Liver (tissue), 9 donors: ENCODE results near the gene HASPIN. TPM values are rescaled to one million over a fixed set of nuclear protein-coding genes. Genes with fewer than 3 reads are reported as not detected.

ENCODE experiments used
- DNase-seq: peaks from one replicate; pipeline ENCODE4 v3.0.0-alpha.2; 2017; ENCODE audit warnings: low spot score
- H3K27ac ChIP-seq, 2 donors: one replicate each; pipeline ENCODE4 v1.7.0; 2013; ENCODE audit warnings: inconsistent platforms in 2 of 2, low read length in 2 of 2, control low read depth in 1 of 2, low read depth in 1 of 2, mild to moderate bottlenecking in 1 of 2
- H3K27me3 ChIP-seq, 4 donors: one replicate each; pipeline versions ENCODE4 v1.6.1 to v1.7.0; 2013; ENCODE audit warnings: low read length in 3 of 4, inconsistent platforms in 1 of 4, mild to moderate bottlenecking in 1 of 4, moderate library complexity in 1 of 4; ENCODE audit not compliant: control insufficient read depth in 4 of 4, insufficient read depth in 4 of 4
- H3K36me3 ChIP-seq, 4 donors: one replicate each; pipeline versions ENCODE4 v1.6.1 to v1.7.0; 2013; ENCODE audit warnings: low read length in 3 of 4, mild to moderate bottlenecking in 3 of 4, low read depth in 1 of 4, moderate library complexity in 1 of 4; ENCODE audit not compliant: control insufficient read depth in 4 of 4, insufficient read depth in 3 of 4
- H3K4me1 ChIP-seq, 4 donors: one replicate each; pipeline versions ENCODE4 v1.6.1 to v1.7.0; 2013; ENCODE audit warnings: low read length in 3 of 4, mild to moderate bottlenecking in 3 of 4, moderate library complexity in 1 of 4; ENCODE audit not compliant: control insufficient read depth in 4 of 4, insufficient read depth in 4 of 4
- H3K4me3 ChIP-seq, 3 donors: one replicate each; pipeline versions ENCODE4 v1.6.1 to v1.7.0; 2013; ENCODE audit warnings: low read length in 3 of 3, control low read depth in 1 of 3, low read depth in 1 of 3, mild to moderate bottlenecking in 1 of 3
- H3K9ac ChIP-seq, 2 donors: one replicate each; pipeline ENCODE4 v1.7.0; 2013; ENCODE audit warnings: low read length in 2 of 2, mild to moderate bottlenecking in 2 of 2, moderate library complexity in 2 of 2, control low read depth in 1 of 2, low read depth in 1 of 2
- H3K9me3 ChIP-seq, 4 donors: one replicate each; pipeline versions ENCODE4 v1.6.1 to v1.7.0; 2013; ENCODE audit warnings: low read length in 3 of 4; ENCODE audit not compliant: control insufficient read depth in 4 of 4
- ATF3 ChIP-seq: IDR thresholded peaks from 2 replicates; pipeline ENCODE4 v1.6.1; 2016; ENCODE audit warnings: antibody characterized with exemption
- CTCF ChIP-seq: fragments of 150-350 bp; IDR thresholded peaks from 2 replicates; pipeline ENCODE4 v1.5.1; 2017; ENCODE audit warnings: improper control_type of control experiment, low read depth, low read length; ENCODE audit not compliant: missing input control
- EGR1 ChIP-seq, 2 donors: IDR thresholded peaks; 2 replicates each; pipeline ENCODE4 v1.6.1; 2016 to 2018; ENCODE audit warnings: antibody characterized with exemption in 2 of 2, low read depth in 2 of 2
- FOXA2 ChIP-seq: IDR thresholded peaks from 2 replicates; pipeline ENCODE4 v1.6.1; 2016; ENCODE audit warnings: antibody characterized with exemption
- GABPA ChIP-seq, 2 donors: IDR thresholded peaks in 1 of 2; conservative IDR thresholded peaks in 1 of 2; 2 replicates each; pipeline ENCODE4 v1.6.1; 2016; ENCODE audit warnings: antibody characterized with exemption in 2 of 2, mild to moderate bottlenecking in 1 of 2, moderate library complexity in 1 of 2
- HNF4A ChIP-seq, 2 donors: conservative IDR thresholded peaks; 2 replicates each; pipeline ENCODE4 v1.6.1; 2016; ENCODE audit warnings: antibody characterized with exemption in 2 of 2, mild to moderate bottlenecking in 2 of 2
- HNF4G ChIP-seq: IDR thresholded peaks from 2 replicates; pipeline ENCODE4 v1.6.1; 2016; ENCODE audit warnings: antibody characterized with exemption
- JUND ChIP-seq, 2 donors: IDR thresholded peaks; 2 replicates each; pipeline ENCODE4 v1.6.1; 2016; ENCODE audit warnings: antibody characterized with exemption in 2 of 2
- MAX ChIP-seq: IDR thresholded peaks from 2 replicates; pipeline ENCODE4 v1.6.1; 2016; ENCODE audit warnings: antibody characterized with exemption
- NR2F2 ChIP-seq: IDR thresholded peaks from 2 replicates; pipeline ENCODE4 v1.6.1; 2016; ENCODE audit warnings: antibody characterized with exemption
- RAD21 ChIP-seq, 2 donors: IDR thresholded peaks; 2 replicates each; pipeline ENCODE4 v1.6.1; 2016; ENCODE audit warnings: antibody characterized with exemption in 2 of 2, mild to moderate bottlenecking in 2 of 2
- REST ChIP-seq: IDR thresholded peaks from 2 replicates; pipeline ENCODE4 v1.6.1; 2016; ENCODE audit warnings: antibody characterized with exemption, mild to moderate bottlenecking
- RXRA ChIP-seq, 2 donors: IDR thresholded peaks; 2 replicates each; pipeline ENCODE4 v1.6.1; 2017 to 2018; ENCODE audit warnings: antibody characterized with exemption in 2 of 2, mild to moderate bottlenecking in 1 of 2
- SP1 ChIP-seq: IDR thresholded peaks from 2 replicates; pipeline ENCODE4 v1.6.1; 2018; ENCODE audit warnings: antibody characterized with exemption, mild to moderate bottlenecking
- TAF1 ChIP-seq: conservative IDR thresholded peaks from 2 replicates; pipeline ENCODE4 v1.6.1; 2016; ENCODE audit warnings: antibody characterized with exemption, mild to moderate bottlenecking
- YY1 ChIP-seq: IDR thresholded peaks from 2 replicates; pipeline ENCODE4 v1.6.1; 2016; ENCODE audit warnings: antibody characterized with exemption, mild to moderate bottlenecking
- ZBTB33 ChIP-seq: IDR thresholded peaks from 2 replicates; pipeline ENCODE4 v1.6.1; 2016; ENCODE audit warnings: antibody characterized with exemption
- WGBS: extraction: QIAGEN DNeasy Blood & Tissue Kit; methylation state at CpG from one replicate; pipeline ENCODE4 v1.1.7; 2013; 5-methylcytosine and 5-hydroxymethylcytosine counted together
- polyA plus RNA-seq, 2 donors: library from polyadenylated mRNA; stranded (reverse) in 1 of 2; unstranded in 1 of 2; fragments of 200-250 nt in 1 of 2; fragments of >200 nt in 1 of 2; fragmentation: Nextera tagmentation in 1 of 2; extraction: Ambion mirVana in 1 of 2; gene quantifications; one replicate each; pipeline versions ENCODE4 v1.2.1 to v1.2.3, GENCODE V29; 2013 to 2015
- total RNA-seq, 2 donors: library from RNA; depleted of rRNA; stranded (reverse); fragments of >200 nt; gene quantifications; one replicate each; pipeline ENCODE4 v1.2.3, GENCODE V29; 2014
- donor health status: healthy.
- donor health status: healthy.
- donor health status: healthy.
- donor health status: healthy.
- donor health status: healthy.

The HASPIN gene
- total and polyA plus RNA-seq, 4 donors = 0.08 to 5.8 (median 0.28) TPM; not detected in 1

- H3K27ac ChIP-seq = no peak overlapping the region
- no peak for TF ChIP-seq FOXA2
- TF ChIP-seq CTCF = no peak
- TF ChIP-seq RXRA (IDR thresholded peaks at IDR 0.05) = no peak
- no peak for TF ChIP-seq SP1
- no peak for TF ChIP-seq HNF4G
These were observed 8.4 kb upstream of the HASPIN start for GRCh38 chr17:3715296-3715695.

GRCh38 chr17:3718201-3718600, 5.5 kb upstream of the HASPIN start:
- H3K4me3 ChIP-seq = no peak overlapping the region
- no peaks in the 10 kb centered on the region for H3K27me3 ChIP-seq
- peaks cover 4 to 9% (median 8%) of the 10 kb centered on the region in 4 donors for H3K4me1 ChIP-seq
- no peak overlapping the region for H3K27ac ChIP-seq
- H3K36me3 ChIP-seq = peaks cover 6 to 31% (median 27%) of the 10 kb centered on the region in 4 donors
- no peaks in the 10 kb centered on the region for H3K9me3 ChIP-seq
- DNase-seq = no peak
- 84% methylated on average over 4 of the region's 4 CpGs for WGBS
- TF ChIP-seq ATF3 (no peak), REST (no peak), NR2F2 (no peak), HNF4A (conservative IDR thresholded peaks at IDR 0.05) (no peak), GABPA (IDR thresholded peaks at IDR 0.05 in 1 of 2, conservative IDR thresholded peaks at IDR 0.05 in 1 of 2) (no peak), EGR1 (IDR thresholded peaks at IDR 0.05; ENCODE audit: low read depth in 2 of 2) (no peak), SP1 (no peak), ZBTB33 (no peak), CTCF (no peak), YY1 (no peak), RAD21 (IDR thresholded peaks at IDR 0.05) (no peak), RXRA (IDR thresholded peaks at IDR 0.05) (no peak), HNF4G (no peak), MAX (no peak), JUND (IDR thresholded peaks at IDR 0.05) (no peak), TAF1 (no peak)
- H3K9ac ChIP-seq = no peak overlapping the region

More at GRCh38 chr17:3715296-3715695, 8.4 kb upstream of the HASPIN start:
- DNase-seq = no peak
- no peaks in the 10 kb centered on the region for H3K27me3 ChIP-seq
- H3K4me3 ChIP-seq = no peak overlapping the region
- H3K9ac ChIP-seq = no peak overlapping the region
- peaks cover 8 to 35% (median 27%) of the 10 kb centered on the region in 4 donors for H3K36me3 ChIP-seq
- WGBS = 95% methylated on average over 8 of the region's 8 CpGs
- no peaks in the 10 kb centered on the region for H3K9me3 ChIP-seq
- no peaks in the 10 kb centered on the region for H3K4me1 ChIP-seq
